Measurements from ENCODE around the gene KCNMA1. TPM values are rescaled to one million over a fixed set of nuclear protein-coding genes. Genes with fewer than 3 reads are reported as not detected.

The KCNMA1 gene
- polyA plus RNA-seq, 1 of the 3 experiments (the other 2 are of a cell fraction): 107 TPM

- H3K9ac ChIP-seq: no peak overlapping the region
- peaks cover 0 to 2% of the 10 kb centered on the region in 2 experiments for H3K36me3 ChIP-seq (replicated peaks in 1 of 2; ENCODE audit: control insufficient read depth in 1 of 2, insufficient read depth in 2 of 2, low read length in 1 of 2)
- H3K4me3 ChIP-seq (ENCODE audit: low read depth in 2 of 2, low read length in 1 of 2): no peak overlapping the region
- no peaks in the 10 kb centered on the region for H4K20me1 ChIP-seq (ENCODE audit: insufficient read depth)
- H3K9me3 ChIP-seq: no peaks in the 10 kb centered on the region
- no peak for DNase-seq
- CTCF ChIA-PET: interaction anchor here (1.1 to 2.3 kb wide), 6 partner anchors 11 to 353 kb away, joined by 3 to 12 read pairs (median 4); no protein-coding TSS in a partner anchor
- no peak for TF ChIP-seq RAD21 (IDR thresholded peaks at IDR 0.05; ENCODE audit: low read length)
- no peak for TF ChIP-seq IRF3 (IDR thresholded peaks at IDR 0.05; ENCODE audit: low read depth, low read length)
- TF ChIP-seq MAX (IDR thresholded peaks at IDR 0.05; ENCODE audit: low read depth): no peak
- no peak for TF ChIP-seq PBX3 (IDR thresholded peaks at IDR 0.05)
- no peak for TF ChIP-seq GABPA (IDR thresholded peaks at IDR 0.05; ENCODE audit: low read depth)
- no peaks in the 10 kb centered on the region for H3K27me3 ChIP-seq (ENCODE audit: insufficient read depth)
- POLR2A ChIA-PET: no interaction called here
- peaks cover 31% of the 10 kb centered on the region for H3F3A ChIP-seq (replicated peaks; ENCODE audit: insufficient read depth)
- H3K9me2 ChIP-seq: no peaks in the 10 kb centered on the region
- 81% methylated on average over 2 of the region's 2 CpGs for WGBS (ENCODE audit: low lambda C conversion rate)
- peaks cover 29 to 41% of the 10 kb centered on the region in 2 experiments for H3K4me1 ChIP-seq (ENCODE audit: control insufficient read depth in 1 of 2, insufficient read depth in 2 of 2, low read depth in 1 of 2, low read length in 1 of 2)
- H3K79me2 ChIP-seq (ENCODE audit: insufficient read depth): 0 out of 2 replicates have a peak, but pooled peaks cover 5% of the 10 kb centered on the region
- no peak overlapping the region for H3K4me2 ChIP-seq
- H2AFZ ChIP-seq (ENCODE audit: low read depth): no peak overlapping the region
- peak overlapping the region in 1 of 2 experiments; percentile 55; a peak in 1 of 4 replicates for H3K27ac ChIP-seq (ENCODE audit: low read depth in 2 of 2, low read length in 1 of 2)
Observed at GRCh38 chr10:77287647-77288120, 349.9 kb downstream of the KCNMA1 start.

- 78% methylated on average over 6 of the region's 6 CpGs for WGBS (ENCODE audit: low lambda C conversion rate)
- no peaks in the 10 kb centered on the region for H3K9me3 ChIP-seq
- TF ChIP-seq EZH2phosphoT487 (IDR thresholded peaks at IDR 0.05; ENCODE audit: borderline replicate concordance, low read depth): no peak
- TF ChIP-seq SMC3 (IDR thresholded peaks at IDR 0.05; ENCODE audit: low read depth, low read length): no peak
- TF ChIP-seq CTCF (IDR thresholded peaks at IDR 0.05): no peak
- TF ChIP-seq IRF3 (IDR thresholded peaks at IDR 0.05; ENCODE audit: low read depth, low read length): no peak
- no peak for TF ChIP-seq MXI1 (IDR thresholded peaks at IDR 0.05; ENCODE audit: low read depth, low read length)
- TF ChIP-seq TAF1 (IDR thresholded peaks at IDR 0.05; ENCODE audit: borderline replicate concordance, low read depth, low read length): no peak
- TF ChIP-seq RAD21 (IDR thresholded peaks at IDR 0.05; ENCODE audit: low read length): no peak
- TF ChIP-seq FOSL2 (IDR thresholded peaks at IDR 0.05; ENCODE audit: borderline replicate concordance, low read depth): no peak
- no peak for TF ChIP-seq REST (IDR thresholded peaks at IDR 0.05; ENCODE audit: low read depth, low read length)
- 0 out of 2 replicates have a peak, but pooled peaks have one; percentile 35 for TF ChIP-seq POLR2AphosphoS5 (IDR thresholded peaks at IDR 0.05; ENCODE audit: low read depth, low read length)
Observed at GRCh38 chr10:77286531-77287508, 350.8 kb downstream of the KCNMA1 start.

More at GRCh38 chr10:77286531-77287508, 350.8 kb downstream of the KCNMA1 start:
- H4K20me1 ChIP-seq (ENCODE audit: insufficient read depth): no peaks in the 10 kb centered on the region
- no peak for DNase-seq
- no peaks in the 10 kb centered on the region for H3K9me2 ChIP-seq
- H3K27me3 ChIP-seq (ENCODE audit: insufficient read depth): no peaks in the 10 kb centered on the region
- no peak overlapping the region for H2AFZ ChIP-seq (ENCODE audit: low read depth)
- H3K4me3 ChIP-seq (ENCODE audit: low read depth in 2 of 2, low read length in 1 of 2): no peak overlapping the region
- peak overlapping the region in 1 of 2 experiments; percentile 55; a peak in 1 of 4 replicates for H3K27ac ChIP-seq (ENCODE audit: low read depth in 2 of 2, low read length in 1 of 2)
- ChIA-PET CTCF (interaction anchor here (0.7 to 2.3 kb wide), 5 partner anchors 12 to 194 kb away, joined by 3 to 12 read pairs (median 3); no protein-coding TSS in a partner anchor), POLR2A (no interaction called here)
- peak overlapping the region; percentile 8; the same call in 1 of the 2 replicates for H3K4me2 ChIP-seq
- peaks cover 29 to 33% of the 10 kb centered on the region in 2 experiments for H3K4me1 ChIP-seq (ENCODE audit: control insufficient read depth in 1 of 2, insufficient read depth in 2 of 2, low read depth in 1 of 2, low read length in 1 of 2)
- 0 out of 2 replicates have a peak, but pooled peaks cover 5% of the 10 kb centered on the region for H3K79me2 ChIP-seq (ENCODE audit: insufficient read depth)
- peaks cover 0 to 2% of the 10 kb centered on the region in 2 experiments for H3K36me3 ChIP-seq (replicated peaks in 1 of 2; ENCODE audit: control insufficient read depth in 1 of 2, insufficient read depth in 2 of 2, low read length in 1 of 2)
- peaks cover 23% of the 10 kb centered on the region for H3F3A ChIP-seq (replicated peaks; ENCODE audit: insufficient read depth)
- H3K9ac ChIP-seq: no peak overlapping the region

Measured in SK-N-SH (cell line).